ENCODE data around the gene DENND11.

GRCh38 chr7:141674702-141675101 is 27.3 kb downstream of the DENND11 start:
- TF ChIP-seq NRF1 (conservative IDR thresholded peaks at IDR 0.05; ENCODE audit: low read depth, low read length) (no peak), YY1 (IDR thresholded peaks at IDR 0.05; ENCODE audit: low read depth, low read length) (no peak), MXI1 (IDR thresholded peaks at IDR 0.05; ENCODE audit: low read depth, low read length) (no peak), SREBF2 (IDR thresholded peaks at IDR 0.05; ENCODE audit: low read length) (no peak), SMC3 (IDR thresholded peaks at IDR 0.05; ENCODE audit: borderline replicate concordance, low read length) (no peak), ZNF207 (IDR thresholded peaks at IDR 0.05; ENCODE audit: borderline replicate concordance) (no peak), CBFB (IDR thresholded peaks at IDR 0.05; ENCODE audit: low read depth) (no peak), CREB1 (IDR thresholded peaks at IDR 0.05; ENCODE audit: low read depth) (no peak)
- TF ChIP-seq, protein P1, sequence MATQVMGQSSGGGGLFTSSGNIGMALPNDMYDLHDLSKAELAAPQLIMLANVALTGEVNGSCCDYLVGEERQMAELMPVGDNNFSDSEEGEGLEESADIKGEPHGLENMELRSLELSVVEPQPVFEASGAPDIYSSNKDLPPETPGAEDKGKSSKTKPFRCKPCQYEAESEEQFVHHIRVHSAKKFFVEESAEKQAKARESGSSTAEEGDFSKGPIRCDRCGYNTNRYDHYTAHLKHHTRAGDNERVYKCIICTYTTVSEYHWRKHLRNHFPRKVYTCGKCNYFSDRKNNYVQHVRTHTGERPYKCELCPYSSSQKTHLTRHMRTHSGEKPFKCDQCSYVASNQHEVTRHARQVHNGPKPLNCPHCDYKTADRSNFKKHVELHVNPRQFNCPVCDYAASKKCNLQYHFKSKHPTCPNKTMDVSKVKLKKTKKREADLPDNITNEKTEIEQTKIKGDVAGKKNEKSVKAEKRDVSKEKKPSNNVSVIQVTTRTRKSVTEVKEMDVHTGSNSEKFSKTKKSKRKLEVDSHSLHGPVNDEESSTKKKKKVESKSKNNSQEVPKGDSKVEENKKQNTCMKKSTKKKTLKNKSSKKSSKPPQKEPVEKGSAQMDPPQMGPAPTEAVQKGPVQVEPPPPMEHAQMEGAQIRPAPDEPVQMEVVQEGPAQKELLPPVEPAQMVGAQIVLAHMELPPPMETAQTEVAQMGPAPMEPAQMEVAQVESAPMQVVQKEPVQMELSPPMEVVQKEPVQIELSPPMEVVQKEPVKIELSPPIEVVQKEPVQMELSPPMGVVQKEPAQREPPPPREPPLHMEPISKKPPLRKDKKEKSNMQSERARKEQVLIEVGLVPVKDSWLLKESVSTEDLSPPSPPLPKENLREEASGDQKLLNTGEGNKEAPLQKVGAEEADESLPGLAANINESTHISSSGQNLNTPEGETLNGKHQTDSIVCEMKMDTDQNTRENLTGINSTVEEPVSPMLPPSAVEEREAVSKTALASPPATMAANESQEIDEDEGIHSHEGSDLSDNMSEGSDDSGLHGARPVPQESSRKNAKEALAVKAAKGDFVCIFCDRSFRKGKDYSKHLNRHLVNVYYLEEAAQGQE (IDR thresholded peaks at IDR 0.05; ENCODE audit: low read depth, low read length), result no peak
- TF ChIP-seq, protein P2, sequence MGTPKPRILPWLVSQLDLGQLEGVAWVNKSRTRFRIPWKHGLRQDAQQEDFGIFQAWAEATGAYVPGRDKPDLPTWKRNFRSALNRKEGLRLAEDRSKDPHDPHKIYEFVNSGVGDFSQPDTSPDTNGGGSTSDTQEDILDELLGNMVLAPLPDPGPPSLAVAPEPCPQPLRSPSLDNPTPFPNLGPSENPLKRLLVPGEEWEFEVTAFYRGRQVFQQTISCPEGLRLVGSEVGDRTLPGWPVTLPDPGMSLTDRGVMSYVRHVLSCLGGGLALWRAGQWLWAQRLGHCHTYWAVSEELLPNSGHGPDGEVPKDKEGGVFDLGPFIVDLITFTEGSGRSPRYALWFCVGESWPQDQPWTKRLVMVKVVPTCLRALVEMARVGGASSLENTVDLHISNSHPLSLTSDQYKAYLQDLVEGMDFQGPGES (IDR thresholded peaks at IDR 0.05), result no peak
